PC-3 (cell line): ENCODE measurements around the gene DDX10.

Experiments used
- CTCF ChIP-seq: fragments of 300-600 bp; sonication (generic); conservative IDR thresholded peaks from 2 replicates; pipeline ENCODE4 v1.5.1; 2017; ENCODE audit warnings: antibody characterized with exemption, low read depth, mild to moderate bottlenecking, low read length
- EZH2 ChIP-seq: fragments of 300-600 bp; sonication (generic); IDR thresholded peaks from one replicate; pipeline ENCODE4 v1.6.1; 2017; ENCODE audit warnings: antibody characterized with exemption, mild to moderate bottlenecking, low read length; ENCODE audit not compliant: unreplicated experiment
- EZH2phosphoT487 ChIP-seq: fragments of 300-600 bp; sonication (generic); IDR thresholded peaks from 2 replicates; pipeline ENCODE4 v1.6.1; 2018; ENCODE audit warnings: mild to moderate bottlenecking, antibody characterized with exemption, low read length, borderline replicate concordance

DNA sequence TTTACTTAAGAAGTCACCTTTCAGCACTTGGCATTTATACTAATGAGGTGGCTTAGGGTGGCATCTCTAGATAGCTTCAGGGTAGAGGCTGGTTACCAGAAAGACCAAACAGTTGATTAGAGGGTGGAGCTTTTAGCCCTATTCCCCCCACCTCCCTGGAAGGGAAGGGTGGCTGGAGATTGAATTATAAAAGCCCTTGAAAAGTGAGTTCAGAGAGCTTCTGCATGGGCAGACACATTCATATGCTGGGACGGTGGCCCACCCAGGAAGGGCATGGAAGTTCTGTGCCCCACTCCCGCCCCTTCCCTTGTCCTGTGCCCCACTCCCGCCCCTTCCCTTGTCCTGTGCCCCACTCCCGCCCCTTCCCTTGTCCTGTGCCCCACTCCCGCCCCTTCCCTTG is 244.2 kb downstream of the DDX10 start:
- TF ChIP-seq CTCF (no peak), EZH2 (no peak), EZH2phosphoT487 (no peak)
